HepG2 (cell line): ENCODE data around the gene AGRP. TPM values are rescaled to one million over a fixed set of nuclear protein-coding genes. Genes with fewer than 3 reads are reported as not detected.

Experiments
- ARHGAP35 ChIP-seq: sonication (generic); formaldehyde crosslinking; IDR thresholded peaks from 2 replicates; pipeline ENCODE4 v1.9.0; 2022; ENCODE audit warnings: mild to moderate bottlenecking, inconsistent platforms, moderate library complexity, missing genetic modification reagents, borderline replicate concordance
- ARNT ChIP-seq: fragments of 450-650 bp; IDR thresholded peaks from 2 replicates; pipeline ENCODE4 v1.6.1; 2017
- DPF2 ChIP-seq: sonication (generic); formaldehyde crosslinking; IDR thresholded peaks from 2 replicates; pipeline ENCODE4 v1.4.0; 2020; ENCODE audit warnings: mild to moderate bottlenecking, low read depth, missing genetic modification reagents, borderline replicate concordance
- FIP1L1 ChIP-seq: fragments of 200-400 bp; formaldehyde crosslinking; IDR thresholded peaks from 2 replicates; pipeline ENCODE4 v1.6.1; 2018; ENCODE audit warnings: low read depth, mild to moderate bottlenecking, low read length, moderate library complexity, borderline replicate concordance; ENCODE audit not compliant: insufficient read depth
- HCFC1 ChIP-seq: fragments of 150-350 bp; IDR thresholded peaks from 2 replicates; pipeline ENCODE4 v1.6.1; 2014; ENCODE audit warnings: low read depth, low read length
- HES4 ChIP-seq: sonication (generic); formaldehyde crosslinking; IDR thresholded peaks from 2 replicates; pipeline ENCODE4 v1.9.0; 2021; ENCODE audit warnings: mild to moderate bottlenecking, missing genetic modification reagents, borderline replicate concordance
- MYNN ChIP-seq: sonication (generic); formaldehyde crosslinking; IDR thresholded peaks from 2 replicates; pipeline ENCODE4 v1.4.0; 2020; ENCODE audit warnings: mild to moderate bottlenecking, low read depth, missing genetic modification reagents
- NCOA2 ChIP-seq: sonication (generic); formaldehyde crosslinking; IDR thresholded peaks from 2 replicates; pipeline ENCODE4 v1.8.0; 2022; ENCODE audit warnings: inconsistent platforms
- NCOA5 ChIP-seq: sonication (generic); formaldehyde crosslinking; IDR thresholded peaks from 2 replicates; pipeline ENCODE4 v1.4.0; 2020; ENCODE audit warnings: missing genetic modification reagents
- PHF20 ChIP-seq: sonication (generic); formaldehyde crosslinking; IDR thresholded peaks from 2 replicates; pipeline ENCODE4 v1.5.0; 2020; ENCODE audit warnings: mild to moderate bottlenecking, missing genetic modification reagents
- RXRB ChIP-seq: IDR thresholded peaks from 2 replicates; pipeline ENCODE4 v1.6.1; 2016; ENCODE audit warnings: borderline replicate concordance, missing genetic modification reagents, missing compliant biosample characterization
- SAP130 ChIP-seq: IDR thresholded peaks from 2 replicates; pipeline ENCODE4 v1.6.1; 2016; ENCODE audit warnings: low read depth
- SMAD1 ChIP-seq: sonication (generic); formaldehyde crosslinking; IDR thresholded peaks from 2 replicates; pipeline ENCODE4 v1.4.0; 2020; ENCODE audit warnings: missing genetic modification reagents, low read depth, mild to moderate bottlenecking, borderline replicate concordance
- TBX2 ChIP-seq: sonication (generic); formaldehyde crosslinking; IDR thresholded peaks from 2 replicates; pipeline ENCODE4 v1.5.0; 2020; ENCODE audit warnings: missing genetic modification reagents, mild to moderate bottlenecking, borderline replicate concordance
- TCF12 ChIP-seq, 2 experiments: fragments of 450-650 bp in 1 of 2; sonication (generic) in 1 of 2; formaldehyde crosslinking in 1 of 2; IDR thresholded peaks; 2 replicates each; pipeline versions ENCODE4 v1.6.1 to v1.8.0; 2017 to 2022; ENCODE audit warnings: antibody characterized with exemption in 1 of 2, mild to moderate bottlenecking in 1 of 2, missing genetic modification reagents in 1 of 2, moderate library complexity in 1 of 2
- ZBTB3 ChIP-seq: sonication (generic); formaldehyde crosslinking; IDR thresholded peaks from 2 replicates; pipeline ENCODE4 v1.4.0; 2020; ENCODE audit warnings: low read depth, mild to moderate bottlenecking, moderate library complexity, missing genetic modification reagents, borderline replicate concordance
- ZMYM4 ChIP-seq: sonication (generic); formaldehyde crosslinking; IDR thresholded peaks from 2 replicates; pipeline ENCODE4 v1.8.1; 2023; ENCODE audit warnings: mild to moderate bottlenecking, missing genetic modification reagents
- ZNF124 ChIP-seq: sonication (generic); formaldehyde crosslinking; IDR thresholded peaks from 2 replicates; pipeline ENCODE4 v1.4.0; 2020; ENCODE audit warnings: missing genetic modification reagents
- ZNF30 ChIP-seq: sonication (generic); formaldehyde crosslinking; IDR thresholded peaks from 2 replicates; pipeline ENCODE4 v1.5.0; 2020; ENCODE audit warnings: mild to moderate bottlenecking, missing genetic modification reagents
- polyA plus RNA-seq, 8 experiments: library from polyadenylated mRNA; depleted of rRNA in 3 of 8; stranded (reverse) in 7 of 8; unstranded in 1 of 8; fragments of >200 nt; fragmentation: Illumina TruSeq in 4 of 8; extraction: Trizol in 4 of 8; gene quantifications; 2 replicates each; pipeline versions ENCODE4 v1.2.1 to v1.2.3, GENCODE V29; 2011 to 2016; ENCODE audit warnings: low read depth in 4 of 8, missing spikeins in 1 of 8, mixed read lengths in 1 of 8; ENCODE audit not compliant: insufficient read depth in 1 of 8
- total RNA-seq, 5 experiments: library from RNA; depleted of rRNA; stranded (reverse); fragments of >200 nt; fragmentation: Illumina TruSeq; extraction: Trizol; gene quantifications; 2 replicates each; pipeline ENCODE4 v1.2.3, GENCODE V29; 2016; ENCODE audit warnings: low read depth in 1 of 5
- TF ChIP-seq, protein P1 (sequence below): sonication (generic); formaldehyde crosslinking; IDR thresholded peaks from 2 replicates; pipeline ENCODE4 v1.5.1; 2020; ENCODE audit warnings: missing genetic modification reagents, mild to moderate bottlenecking, borderline replicate concordance
- TF ChIP-seq, protein P2 (sequence below): fragments of 450-650 bp; IDR thresholded peaks from 2 replicates; pipeline ENCODE4 v1.6.1; 2017; ENCODE audit warnings: mild to moderate bottlenecking

AGRP gene
- total and polyA plus RNA-seq, 2 of the 13 experiments (the other 11 are each of a cell fraction or from before 2014, with no cell fraction given): not detected

DNA sequence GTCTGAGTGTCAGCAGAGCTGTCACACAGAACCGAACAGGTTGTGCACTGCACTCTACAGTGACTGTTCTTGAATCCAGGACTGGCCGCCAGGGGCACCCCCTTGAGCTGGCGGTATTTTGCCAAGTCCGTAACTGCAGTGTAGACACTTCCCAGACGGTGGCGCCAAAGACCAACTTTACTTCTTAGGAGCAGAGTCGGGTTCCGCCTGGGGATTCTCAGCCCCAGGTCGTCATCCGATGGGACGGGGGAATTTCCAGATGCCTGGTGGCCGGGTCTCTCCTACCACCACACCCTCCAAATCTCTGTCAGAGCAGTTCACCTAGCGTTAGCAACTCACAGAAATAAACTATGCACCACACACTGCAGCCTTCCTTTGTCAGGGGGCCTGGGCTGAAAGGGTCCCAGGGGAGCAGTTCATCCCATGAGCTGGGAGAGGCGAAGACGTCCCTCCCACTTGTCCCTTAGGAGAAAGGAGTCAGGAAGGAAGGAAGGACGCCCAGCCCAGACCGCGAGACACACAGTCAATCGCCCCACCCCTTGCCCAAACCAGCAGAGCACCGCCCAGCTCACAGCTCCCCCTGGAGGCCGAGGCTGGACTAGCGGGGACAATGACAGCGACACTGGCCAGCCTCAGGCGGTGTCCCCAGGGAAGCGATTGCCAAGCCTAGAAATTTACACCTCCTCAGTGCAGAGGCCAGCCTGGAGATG, 37.9 kb upstream of the AGRP start (continued):
- TF ChIP-seq ZBTB3 (CRISPR knock-in tag): no peak
- no peak for TF ChIP-seq TCF12 (IDR thresholded peaks at IDR 0.05)
- no peak for TF ChIP-seq TCF12 (CRISPR knock-in tag; IDR thresholded peaks at IDR 0.05)
- no peak for TF ChIP-seq FIP1L1
- TF ChIP-seq ZNF124: peak; percentile 24; the same call in 1 of the 2 replicates
- peak; percentile 70; the same call in 1 of the 2 replicates for TF ChIP-seq RXRB
- TF ChIP-seq NCOA5 (CRISPR knock-in tag): no peak
- TF ChIP-seq SMAD1: no peak
- no peak for TF ChIP-seq NCOA2 (CRISPR knock-in tag)
- TF ChIP-seq, protein P1, sequence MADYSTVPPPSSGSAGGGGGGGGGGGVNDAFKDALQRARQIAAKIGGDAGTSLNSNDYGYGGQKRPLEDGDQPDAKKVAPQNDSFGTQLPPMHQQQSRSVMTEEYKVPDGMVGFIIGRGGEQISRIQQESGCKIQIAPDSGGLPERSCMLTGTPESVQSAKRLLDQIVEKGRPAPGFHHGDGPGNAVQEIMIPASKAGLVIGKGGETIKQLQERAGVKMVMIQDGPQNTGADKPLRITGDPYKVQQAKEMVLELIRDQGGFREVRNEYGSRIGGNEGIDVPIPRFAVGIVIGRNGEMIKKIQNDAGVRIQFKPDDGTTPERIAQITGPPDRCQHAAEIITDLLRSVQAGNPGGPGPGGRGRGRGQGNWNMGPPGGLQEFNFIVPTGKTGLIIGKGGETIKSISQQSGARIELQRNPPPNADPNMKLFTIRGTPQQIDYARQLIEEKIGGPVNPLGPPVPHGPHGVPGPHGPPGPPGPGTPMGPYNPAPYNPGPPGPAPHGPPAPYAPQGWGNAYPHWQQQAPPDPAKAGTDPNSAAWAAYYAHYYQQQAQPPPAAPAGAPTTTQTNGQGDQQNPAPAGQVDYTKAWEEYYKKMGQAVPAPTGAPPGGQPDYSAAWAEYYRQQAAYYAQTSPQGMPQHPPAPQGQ: no peak
- 0 out of 2 replicates have a peak, but pooled peaks have one; percentile 9 for TF ChIP-seq MYNN (CRISPR knock-in tag)
- TF ChIP-seq ZMYM4 (CRISPR knock-in tag): peak; percentile 56; the same call in 1 of the 2 replicates
- TF ChIP-seq TBX2 (CRISPR knock-in tag): peak; percentile 62
- TF ChIP-seq HES4 (CRISPR knock-in tag): 0 out of 2 replicates have a peak, but pooled peaks have one; percentile 50
- TF ChIP-seq ARHGAP35 (CRISPR knock-in tag): 0 out of 2 replicates have a peak, but pooled peaks have one; percentile 40
- no peak for TF ChIP-seq PHF20 (CRISPR knock-in tag)
- peak; percentile 41; the same call in 1 of the 2 replicates for TF ChIP-seq HCFC1
- TF ChIP-seq DPF2 (CRISPR knock-in tag): no peak
- no peak; the same call in 1 of the 2 replicates for TF ChIP-seq ZNF30 (CRISPR knock-in tag)
- no peak for TF ChIP-seq ARNT
- TF ChIP-seq, protein P2, sequence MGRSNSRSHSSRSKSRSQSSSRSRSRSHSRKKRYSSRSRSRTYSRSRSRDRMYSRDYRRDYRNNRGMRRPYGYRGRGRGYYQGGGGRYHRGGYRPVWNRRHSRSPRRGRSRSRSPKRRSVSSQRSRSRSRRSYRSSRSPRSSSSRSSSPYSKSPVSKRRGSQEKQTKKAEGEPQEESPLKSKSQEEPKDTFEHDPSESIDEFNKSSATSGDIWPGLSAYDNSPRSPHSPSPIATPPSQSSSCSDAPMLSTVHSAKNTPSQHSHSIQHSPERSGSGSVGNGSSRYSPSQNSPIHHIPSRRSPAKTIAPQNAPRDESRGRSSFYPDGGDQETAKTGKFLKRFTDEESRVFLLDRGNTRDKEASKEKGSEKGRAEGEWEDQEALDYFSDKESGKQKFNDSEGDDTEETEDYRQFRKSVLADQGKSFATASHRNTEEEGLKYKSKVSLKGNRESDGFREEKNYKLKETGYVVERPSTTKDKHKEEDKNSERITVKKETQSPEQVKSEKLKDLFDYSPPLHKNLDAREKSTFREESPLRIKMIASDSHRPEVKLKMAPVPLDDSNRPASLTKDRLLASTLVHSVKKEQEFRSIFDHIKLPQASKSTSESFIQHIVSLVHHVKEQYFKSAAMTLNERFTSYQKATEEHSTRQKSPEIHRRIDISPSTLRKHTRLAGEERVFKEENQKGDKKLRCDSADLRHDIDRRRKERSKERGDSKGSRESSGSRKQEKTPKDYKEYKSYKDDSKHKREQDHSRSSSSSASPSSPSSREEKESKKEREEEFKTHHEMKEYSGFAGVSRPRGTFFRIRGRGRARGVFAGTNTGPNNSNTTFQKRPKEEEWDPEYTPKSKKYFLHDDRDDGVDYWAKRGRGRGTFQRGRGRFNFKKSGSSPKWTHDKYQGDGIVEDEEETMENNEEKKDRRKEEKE: no peak
- peak; percentile 83 for TF ChIP-seq SAP130
